ENCODE data around the gene UBE3A.
"Not testable (repeated sequence)": the region's sequence is repeated elsewhere in the genome, so short reads cannot be mapped to it uniquely, and the experiment has no call there.

The UBE3A gene

DNA sequence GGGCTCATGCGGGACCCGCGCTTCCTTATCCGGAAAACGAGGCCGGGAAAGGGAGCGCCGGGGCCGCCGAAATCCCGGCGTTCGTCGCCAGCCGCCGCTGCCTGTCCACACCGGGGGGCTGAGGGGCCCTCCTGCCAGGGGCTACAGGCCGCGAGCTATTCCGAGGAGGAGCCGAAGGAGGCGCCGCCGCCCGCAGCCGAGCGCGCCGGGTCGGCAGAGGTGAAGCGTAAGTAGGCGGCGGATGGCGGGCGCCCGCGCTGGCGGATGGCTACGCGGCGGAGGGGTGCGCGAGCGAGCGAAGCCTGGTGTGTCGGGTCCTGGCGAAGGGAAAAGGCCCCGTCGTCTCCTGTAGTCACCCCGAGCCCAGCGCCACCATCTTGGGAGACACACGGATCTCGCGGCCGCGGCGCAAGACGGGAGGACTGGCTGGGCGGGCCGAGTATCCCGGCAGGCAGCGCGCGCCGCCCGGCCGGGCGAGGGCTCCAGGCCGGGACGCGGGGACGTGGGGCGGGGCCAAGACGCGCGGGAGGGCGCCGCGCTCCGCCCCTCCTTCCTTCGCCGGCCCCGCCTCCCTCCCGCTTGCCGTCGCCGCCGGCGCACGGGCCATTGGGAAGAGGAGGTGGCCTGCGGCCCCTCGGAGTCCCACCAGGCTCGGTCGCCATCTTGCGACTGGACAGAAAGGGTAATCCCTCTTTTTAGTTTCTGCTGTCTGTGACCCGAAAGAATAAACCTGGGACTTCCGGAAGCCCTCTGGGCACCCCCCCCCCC is at the start of gene UBE3A:
Gene UBE3A, minus strand, starts transcription at position 424 of the 768 bp plus-strand sequence. CDS start 29,917 bp downstream, outside the sequence.
- DNase-seq: peak; percentile 61

DNA sequence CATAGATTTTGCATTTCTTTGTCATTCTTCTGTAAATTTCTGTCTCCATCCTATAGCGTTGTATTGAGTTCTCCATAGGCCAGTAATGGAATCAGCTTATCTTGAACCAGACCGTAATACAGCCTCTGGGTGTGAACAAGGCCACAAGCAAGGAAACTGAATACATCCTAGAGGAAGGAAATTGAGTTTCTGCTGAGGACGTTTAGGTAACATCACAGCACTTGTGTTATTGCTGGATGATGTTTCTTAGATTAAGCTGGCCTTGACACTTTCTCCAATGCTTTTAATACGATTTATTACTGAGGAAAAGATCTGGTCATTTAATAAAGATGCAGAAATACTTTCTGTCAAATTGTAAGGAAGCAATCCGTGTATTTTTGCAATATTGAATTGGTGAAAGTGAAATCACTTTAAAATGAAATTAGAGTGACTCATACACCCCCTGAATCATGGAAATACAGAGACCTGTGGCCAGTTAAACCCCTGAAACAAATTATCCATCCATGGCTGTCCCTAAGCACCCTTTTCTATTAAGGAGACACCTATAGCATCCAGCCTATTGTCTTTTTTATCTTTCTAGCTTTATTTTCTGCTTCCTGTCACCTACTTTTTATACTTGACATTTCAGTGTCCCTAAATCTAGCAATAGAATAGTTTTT is 48.5 kb upstream of the UBE3A start:
- DNase-seq: no peak

DNA sequence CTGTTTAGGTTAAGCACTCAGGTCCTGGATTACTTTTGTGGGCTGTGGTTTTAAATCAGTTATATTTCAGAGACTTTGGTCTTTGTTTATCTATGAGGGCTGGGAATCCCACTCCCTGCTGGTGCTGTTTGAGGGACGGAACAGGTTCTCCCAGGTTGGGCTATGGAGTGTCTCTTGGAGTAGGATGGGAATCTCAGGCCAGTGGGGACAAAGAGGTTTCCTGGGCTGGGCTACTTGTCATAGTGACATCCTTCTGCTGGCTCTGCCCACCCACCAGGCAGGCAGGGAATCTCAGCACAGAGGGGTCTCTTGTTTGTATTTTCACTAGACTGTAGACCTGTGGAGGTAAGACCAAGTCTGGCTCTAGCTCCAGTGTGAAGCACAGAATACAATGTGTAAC is 47.2 kb upstream of the UBE3A start:
- DNase-seq: no peak

DNA sequence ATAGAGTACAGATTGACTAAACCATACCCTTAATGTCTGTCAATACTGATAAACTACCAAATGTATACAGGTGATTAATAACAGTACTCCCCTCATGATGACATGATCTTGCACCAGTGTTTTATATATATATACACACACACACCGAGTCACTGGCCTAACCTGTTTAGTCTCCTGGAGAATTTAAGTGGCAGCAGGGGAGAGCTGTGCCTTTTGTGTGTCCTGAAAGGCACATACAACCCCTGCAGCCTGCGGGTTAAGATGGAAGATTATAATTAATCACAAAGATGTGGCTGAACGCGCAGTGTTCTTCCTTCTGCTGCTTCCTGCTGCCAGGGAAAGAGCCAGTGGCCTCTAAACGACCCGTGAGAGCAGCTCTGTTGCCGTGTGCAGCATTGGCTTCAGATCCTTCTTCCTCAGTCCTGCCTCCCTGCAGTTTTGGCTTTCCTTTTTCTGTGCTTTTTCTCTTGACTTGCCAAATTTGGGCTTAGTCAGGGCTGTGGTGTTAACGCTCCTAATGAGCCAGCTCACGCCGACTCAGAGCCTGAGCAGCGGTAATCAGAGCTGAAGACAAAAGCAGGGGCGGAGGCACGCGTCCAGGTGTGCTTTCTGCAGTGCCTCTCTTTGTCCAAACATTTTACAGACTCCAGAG is 42.5 kb upstream of the UBE3A start:
- no peak for DNase-seq

DNA sequence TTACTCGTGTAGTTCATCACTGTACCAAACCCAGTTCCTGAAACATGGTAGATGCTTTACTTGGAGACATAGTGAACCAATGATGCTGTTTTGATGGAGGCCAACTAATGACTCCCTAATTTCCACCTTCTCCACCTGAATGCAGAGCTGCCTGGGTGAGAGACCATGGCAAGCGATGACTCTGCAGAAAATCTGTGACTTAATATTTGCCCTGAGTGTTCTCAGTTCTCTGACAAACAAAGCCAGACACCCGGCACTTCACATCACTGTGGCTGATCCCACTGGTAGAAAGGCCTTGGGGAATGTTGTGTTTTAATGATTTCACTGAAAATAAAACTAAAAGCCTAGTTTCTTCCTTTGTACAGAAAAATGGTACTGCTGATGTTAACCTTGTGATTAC is 39.5 kb upstream of the UBE3A start:
- no peak for DNase-seq

DNA sequence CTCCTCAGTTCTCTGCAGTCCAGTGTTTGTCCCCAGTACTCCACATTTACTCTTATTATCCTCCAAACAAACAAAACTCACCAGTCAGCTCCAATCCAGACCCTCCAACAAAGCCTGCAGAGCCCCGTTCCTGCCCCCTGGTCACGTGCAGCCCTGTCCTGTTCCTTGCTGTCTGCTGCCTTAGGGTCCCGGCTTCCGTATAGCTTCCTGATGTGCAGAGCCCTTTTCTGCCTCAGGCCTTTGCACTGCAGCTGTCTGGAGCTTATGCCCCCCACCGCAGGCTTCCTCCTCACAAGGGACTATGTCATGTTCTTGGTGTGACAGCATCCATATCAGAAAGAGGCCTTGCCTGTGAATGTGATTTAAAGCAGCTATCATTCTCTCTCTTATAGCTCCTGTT is 39.0 kb upstream of the UBE3A start:
- DNase-seq: no peak

DNA sequence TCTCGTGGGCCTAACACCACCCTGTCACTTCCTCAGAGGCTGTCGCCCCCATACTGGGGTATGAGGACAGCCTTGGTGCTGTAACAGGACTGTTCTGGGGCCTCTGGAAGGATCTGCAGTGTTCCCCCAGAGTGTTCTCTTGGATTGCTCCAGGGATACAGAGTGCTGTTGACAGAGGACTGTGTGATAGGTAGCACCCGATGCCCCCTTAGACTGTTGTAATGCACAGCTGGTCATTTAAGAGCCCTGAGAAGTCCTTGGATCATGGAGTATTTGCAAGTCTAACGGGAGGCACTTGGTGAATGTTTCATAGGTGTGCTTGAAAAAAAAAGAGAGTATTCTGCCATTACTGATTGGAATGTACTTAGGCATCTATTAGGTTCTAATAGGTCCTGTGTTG is 35.4 kb upstream of the UBE3A start:
- DNase-seq: no peak

DNA sequence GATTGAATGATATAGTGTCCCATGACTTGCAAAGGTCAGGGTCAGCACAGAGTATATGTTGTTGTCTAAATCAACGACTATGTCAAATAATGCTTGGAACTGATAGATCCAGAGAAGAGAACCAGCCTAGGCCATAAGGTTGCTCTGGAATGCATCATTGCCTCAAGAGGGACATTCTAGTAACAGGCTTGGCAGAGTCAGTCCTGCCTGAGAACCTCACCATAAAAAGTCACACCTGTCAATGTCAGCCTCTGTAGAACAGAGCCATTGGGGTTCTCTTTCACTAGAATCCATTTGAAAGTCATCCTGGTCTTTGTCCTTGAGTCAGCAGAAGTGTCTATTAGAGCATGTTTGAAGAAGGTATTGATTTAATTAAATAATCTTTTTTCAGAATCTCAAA is 31.4 kb upstream of the UBE3A start:
- no peak for DNase-seq

DNA sequence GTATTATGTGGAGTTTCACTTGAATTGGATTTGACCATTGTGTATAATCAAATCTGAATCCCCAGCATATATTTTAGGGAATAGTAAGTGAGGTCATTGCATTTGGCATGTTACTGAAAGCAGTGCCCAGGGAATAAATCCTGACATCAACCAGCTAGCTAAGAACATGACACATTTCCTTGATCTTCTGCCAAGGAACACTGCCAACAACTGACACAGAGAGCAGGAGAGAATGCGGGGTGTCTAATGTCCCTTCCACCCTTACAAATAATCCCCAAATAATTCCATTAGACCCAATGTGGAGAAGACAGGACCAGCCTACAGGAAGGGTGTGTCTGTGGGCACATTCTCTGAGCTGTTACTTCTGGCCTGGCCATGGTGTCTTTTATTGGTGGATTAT is 30.6 kb upstream of the UBE3A start:
- DNase-seq: no peak

DNA sequence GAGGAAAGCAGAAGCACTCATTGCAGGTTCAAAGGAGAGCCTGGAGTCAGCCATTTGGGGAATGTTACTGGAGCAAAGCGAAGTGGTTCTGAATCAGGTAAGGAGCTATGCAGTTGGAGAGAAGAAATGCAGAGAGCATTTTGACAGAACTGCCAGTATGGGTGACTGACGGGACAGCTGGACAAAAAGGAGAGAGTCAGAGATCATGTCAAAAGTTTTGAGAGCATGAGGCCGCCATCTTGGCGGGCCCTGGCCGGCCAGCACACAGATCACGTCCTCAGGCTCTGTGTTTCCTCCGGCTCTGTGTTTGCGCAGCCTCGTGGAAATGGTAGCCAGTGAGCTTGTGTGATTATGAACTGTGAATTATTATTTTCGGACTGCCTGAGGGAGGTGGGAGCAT is 29.8 kb upstream of the UBE3A start:
- DNase-seq: no peak

DNA sequence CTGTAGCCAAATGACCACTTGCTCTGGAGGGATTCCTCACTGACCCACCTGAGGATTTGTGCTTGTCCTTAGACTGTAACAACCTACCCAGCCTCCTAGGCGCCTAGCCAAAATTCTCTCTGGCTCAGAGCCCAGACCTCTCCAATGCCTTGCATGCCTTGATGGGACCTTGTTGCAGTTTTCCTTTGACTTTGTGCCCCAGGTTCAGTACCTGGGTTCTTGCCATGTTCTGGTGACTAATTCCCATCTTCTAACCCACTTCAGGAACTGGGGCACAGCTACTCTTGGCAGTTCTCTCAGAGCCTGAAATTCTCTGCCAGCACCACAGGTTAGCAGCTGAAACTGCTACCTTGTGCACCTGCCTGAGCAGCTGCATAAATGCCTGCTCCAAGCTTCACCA is 27.0 kb upstream of the UBE3A start:
- DNase-seq: no peak

DNA sequence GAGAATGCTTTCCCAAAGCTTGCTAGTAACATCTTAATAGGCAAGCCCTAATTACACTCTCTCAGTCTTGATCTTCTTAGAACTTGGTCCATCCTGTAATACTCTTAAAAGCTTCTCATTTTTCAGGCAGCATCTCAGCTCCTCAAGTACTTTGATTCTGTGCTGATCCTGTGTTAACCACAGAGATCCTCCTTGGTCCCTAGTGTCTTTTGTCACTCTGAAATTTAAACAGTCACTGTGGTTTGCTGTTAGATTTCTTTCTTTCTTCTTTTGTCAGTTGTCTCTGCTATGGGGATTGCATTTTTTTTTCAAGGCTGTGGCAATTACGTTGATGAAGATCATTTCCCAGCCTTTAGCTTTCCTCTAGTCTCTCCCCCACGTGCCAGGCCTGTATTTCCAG is 26.0 kb upstream of the UBE3A start:
- no peak for DNase-seq

DNA sequence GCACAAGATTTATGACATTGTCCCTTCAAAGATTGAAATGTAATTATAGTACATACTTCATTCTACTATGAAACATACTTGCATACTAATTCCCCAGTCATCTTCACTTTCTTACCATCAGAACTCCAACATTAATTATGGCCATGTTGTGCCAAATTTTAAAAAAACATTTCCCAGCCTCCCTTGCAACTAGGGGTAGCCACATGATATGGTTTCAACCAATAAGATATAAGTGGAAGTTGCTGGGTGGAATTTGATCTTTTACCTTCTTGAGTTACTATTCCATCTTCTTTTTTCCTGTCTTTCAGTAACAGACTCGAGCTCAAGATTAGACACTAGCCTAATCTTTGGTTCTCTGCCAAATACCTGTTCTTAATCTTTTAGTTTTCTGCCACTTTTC is 25.6 kb upstream of the UBE3A start:
- no peak for DNase-seq

DNA sequence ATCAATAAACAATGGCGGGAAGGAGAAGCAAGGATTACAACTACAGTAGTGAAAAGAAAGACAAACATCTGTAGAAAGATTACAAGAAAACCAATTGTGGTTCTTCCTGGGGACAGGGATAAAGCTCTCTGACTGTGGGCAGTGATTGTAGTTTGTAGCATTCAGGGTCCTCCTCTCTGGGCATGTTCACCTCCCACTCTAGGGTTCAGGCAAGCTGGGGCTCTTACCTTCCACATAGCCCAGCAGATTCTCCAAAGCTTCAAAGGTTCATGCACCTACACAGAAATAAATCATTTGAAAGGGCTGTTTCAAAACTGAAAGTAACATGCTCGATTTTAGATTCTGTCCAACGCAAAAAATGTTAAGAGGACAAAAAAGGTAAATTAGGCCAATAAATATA is 17.4 kb upstream of the UBE3A start:
- no peak for DNase-seq

DNA sequence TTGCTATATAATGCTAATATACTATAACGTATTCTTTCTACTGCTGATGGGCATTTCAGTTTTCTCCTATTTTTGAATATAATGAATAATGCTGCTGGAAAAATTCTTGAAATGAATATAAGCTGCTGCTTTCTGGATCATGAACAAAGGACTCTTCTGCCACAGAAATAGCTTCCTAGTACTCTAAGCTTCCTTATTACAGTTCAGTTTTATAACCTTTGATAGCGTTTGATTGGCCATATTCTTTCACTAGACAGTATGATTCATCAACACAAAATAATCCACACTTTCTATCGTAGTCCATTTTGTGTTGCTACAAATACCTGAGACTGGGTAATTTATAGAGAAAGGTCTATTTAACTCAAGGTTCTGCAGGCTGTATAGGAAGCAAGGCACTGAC is 16.4 kb upstream of the UBE3A start:
- DNase-seq: no peak

DNA sequence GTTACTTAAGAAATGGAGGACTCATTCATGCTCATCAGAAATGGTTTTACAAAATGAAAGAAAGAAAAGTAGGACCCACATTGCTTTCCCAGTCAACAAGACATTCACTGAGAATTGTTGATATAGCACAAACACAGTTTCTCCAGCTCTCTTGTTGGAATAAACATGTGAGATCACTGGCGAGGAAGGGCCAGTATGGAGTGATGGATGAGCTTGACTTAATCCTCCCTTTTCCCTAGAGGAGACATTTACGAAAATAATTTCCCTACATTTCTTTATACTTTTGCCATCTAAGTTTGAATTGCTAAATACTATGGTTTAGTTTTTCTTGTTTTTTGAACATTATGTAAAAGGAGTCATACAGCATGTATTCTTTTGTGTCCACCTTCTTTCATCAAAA is 15.9 kb upstream of the UBE3A start:
- DNase-seq: no peak

DNA sequence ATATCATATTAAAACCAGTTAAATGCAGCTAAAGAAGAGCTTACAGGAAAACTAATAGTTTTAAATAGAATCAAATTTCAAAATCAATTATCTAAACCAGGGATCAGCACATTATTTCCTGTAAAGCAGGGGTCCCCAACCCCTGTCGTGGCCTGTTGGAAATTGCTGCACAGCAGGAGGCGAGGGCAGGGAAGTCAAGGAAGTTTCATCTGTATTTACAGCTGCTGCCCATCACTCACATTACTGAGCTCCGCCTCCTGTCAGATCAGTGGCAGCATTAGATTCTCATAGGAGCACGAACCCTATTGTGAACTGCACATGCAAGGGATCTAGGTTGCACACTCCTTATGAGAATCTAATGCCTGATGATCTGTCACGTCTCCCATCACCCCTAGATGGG is 14.4 kb upstream of the UBE3A start:
- DNase-seq: not testable (repeated sequence)

DNA sequence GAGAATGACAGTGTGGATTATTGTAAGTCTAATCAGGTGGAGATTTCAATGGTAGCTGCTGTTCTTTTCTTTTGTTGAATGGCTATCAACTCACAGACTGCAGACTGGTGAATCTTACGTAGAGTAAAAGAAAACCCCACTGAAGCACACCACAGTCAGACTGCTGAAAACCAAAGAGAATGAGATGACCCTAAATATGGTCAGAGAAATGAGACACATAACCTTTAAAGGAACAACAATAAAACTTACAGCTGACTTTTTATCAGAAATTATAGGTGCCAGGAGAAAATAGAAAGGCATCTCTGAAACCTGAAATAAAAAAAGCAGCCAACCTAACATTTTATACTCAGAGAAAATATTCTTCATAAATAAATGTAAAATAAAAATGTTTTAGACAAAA is 12.7 kb upstream of the UBE3A start:
- DNase-seq: no peak

DNA sequence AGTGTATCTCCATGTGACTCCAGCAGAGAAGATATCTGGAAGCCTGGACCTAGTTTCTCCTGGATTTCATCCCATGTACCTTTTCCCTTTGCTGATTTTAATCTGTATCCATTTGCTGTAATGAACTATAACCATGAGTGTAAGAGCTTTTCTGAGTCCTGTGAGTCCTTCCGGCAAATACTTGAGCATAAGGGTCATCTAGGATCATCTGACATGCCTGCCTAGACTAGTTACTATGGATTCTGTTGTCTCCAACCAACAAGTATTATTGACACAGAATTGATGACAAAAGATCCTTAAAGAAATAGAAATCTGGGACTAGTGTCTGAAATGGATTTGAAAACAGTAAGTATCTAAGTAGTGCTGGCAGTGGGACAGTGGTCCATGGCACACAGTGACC is 11.3 kb upstream of the UBE3A start:
- no peak for DNase-seq

DNA sequence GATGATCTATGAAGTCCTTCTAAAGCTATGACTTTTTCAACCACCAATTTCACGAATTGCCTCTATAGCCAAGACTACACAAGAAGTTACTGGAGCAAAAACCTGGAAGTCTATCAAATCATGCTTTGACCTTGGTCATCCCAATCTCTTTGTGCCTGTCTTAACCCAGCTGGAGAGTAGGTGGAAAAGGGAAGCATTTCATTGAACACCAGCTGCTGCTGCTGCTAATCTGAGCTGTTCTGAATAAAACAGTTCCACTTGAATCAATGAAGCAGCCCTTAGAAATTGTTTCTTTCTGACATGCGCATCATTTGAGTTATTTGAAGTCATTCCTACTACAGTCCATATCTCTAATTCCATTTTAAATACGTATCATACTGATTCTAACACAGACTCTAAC is 7.3 kb upstream of the UBE3A start:
- no peak for DNase-seq

DNA sequence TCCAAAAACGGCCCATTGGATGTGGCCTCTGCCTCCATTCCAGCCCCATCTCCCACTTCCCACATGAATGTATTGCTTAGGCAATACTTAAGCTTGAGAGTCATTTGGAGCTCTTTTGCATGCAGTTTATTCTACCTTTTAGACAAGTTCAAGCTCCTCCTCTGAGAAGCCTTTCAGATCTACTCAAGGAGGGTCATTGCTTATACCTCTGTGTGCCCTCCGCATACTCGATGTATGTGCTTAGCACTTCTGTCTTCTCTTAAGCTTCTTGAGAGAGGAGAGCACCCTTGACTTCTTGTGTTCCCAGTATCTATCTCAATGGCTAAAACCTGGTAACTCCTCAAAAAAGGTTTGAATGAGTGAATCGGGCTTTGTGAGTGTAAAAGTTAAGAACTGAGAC is 6.6 kb upstream of the UBE3A start:
- no peak for DNase-seq

DNA sequence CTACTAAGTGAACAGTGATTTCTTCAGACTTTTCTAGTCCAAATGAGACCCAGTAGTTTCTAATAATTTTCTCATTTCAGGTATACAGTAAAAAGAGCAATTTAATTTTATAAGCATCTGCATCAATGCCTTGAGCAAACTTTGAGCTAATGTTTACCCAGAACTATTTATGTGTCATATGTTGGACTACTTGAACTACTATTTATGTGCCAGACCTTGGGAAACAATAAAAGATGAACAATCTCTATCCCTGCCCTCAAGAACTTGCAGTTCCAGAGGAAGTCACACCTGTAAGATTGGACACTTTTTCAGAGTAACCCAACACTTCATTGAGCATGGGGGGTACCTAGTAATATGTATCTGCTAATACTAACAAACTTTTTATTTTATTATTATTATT is 2.3 kb upstream of the UBE3A start:
- DNase-seq: no peak

DNA sequence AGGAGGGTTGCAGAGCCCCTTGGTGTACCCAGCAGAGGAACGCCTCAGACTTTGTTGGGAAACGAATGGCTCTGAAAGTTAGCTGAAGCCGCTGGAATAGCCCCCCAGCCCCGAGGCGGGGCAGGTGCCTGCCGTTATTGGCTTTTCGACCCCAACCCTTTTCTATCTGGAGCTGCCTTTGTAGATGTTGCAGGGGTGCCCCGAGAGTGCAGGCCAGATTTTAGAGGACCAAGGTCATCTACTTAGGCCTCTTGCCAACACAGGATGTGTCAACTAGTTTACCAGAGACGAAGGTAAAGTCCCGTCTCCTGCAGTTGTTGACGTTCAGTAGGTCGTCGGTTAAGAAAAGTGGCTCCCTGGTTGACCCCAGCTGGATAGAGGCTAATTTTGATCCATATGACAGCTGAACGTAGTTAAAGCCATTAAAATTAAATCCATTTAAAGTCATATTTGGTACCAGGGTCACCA is 579 bp upstream of the UBE3A start:
- no peak for DNase-seq

Measured in 8988T (cell line).